Nephron progenitor cell (in vitro differentiated cells): ENCODE results near the gene SPIN1.
A peak's percentile ranks its signal among the peaks of the same experiment; 100 is the strongest.
"Not testable (repeated sequence)": the region's sequence is repeated elsewhere in the genome, so short reads cannot be mapped to it uniquely, and the experiment has no call there.

Source experiments
- DNase-seq: peaks from one replicate; pipeline ENCODE4 v3.0.0; 2021
- H3K27ac Mint-ChIP-seq: 2 replicates; pipeline ENCODE4 v1.8.0; 2021; ENCODE audit warnings: mild to moderate bottlenecking, moderate library complexity, mixed read lengths
- H3K27me3 Mint-ChIP-seq: 2 replicates; pipeline ENCODE4 v1.8.0; 2021; ENCODE audit warnings: mild to moderate bottlenecking, low read depth, mixed read lengths; ENCODE audit not compliant: poor library complexity
- H3K36me3 Mint-ChIP-seq: 2 replicates; pipeline ENCODE4 v1.8.0; 2021; ENCODE audit warnings: low read depth, mixed read lengths
- H3K4me1 Mint-ChIP-seq: 2 replicates; pipeline ENCODE4 v1.8.0; 2021; ENCODE audit warnings: mixed read lengths
- H3K4me3 Mint-ChIP-seq: 2 replicates; pipeline ENCODE4 v1.8.0; 2021; ENCODE audit warnings: mild to moderate bottlenecking, moderate library complexity, mixed read lengths
- H3K9me3 Mint-ChIP-seq: 2 replicates; pipeline ENCODE4 v1.8.0; 2021; ENCODE audit warnings: mild to moderate bottlenecking, moderate library complexity, mixed read lengths
- CTCF ChIP-seq: fragments of 200-600 bp; sonication (generic); IDR thresholded peaks from 2 replicates; pipeline ENCODE4 v1.5.0; 2021; ENCODE audit warnings: antibody characterized with exemption

SPIN1 gene

DNA sequence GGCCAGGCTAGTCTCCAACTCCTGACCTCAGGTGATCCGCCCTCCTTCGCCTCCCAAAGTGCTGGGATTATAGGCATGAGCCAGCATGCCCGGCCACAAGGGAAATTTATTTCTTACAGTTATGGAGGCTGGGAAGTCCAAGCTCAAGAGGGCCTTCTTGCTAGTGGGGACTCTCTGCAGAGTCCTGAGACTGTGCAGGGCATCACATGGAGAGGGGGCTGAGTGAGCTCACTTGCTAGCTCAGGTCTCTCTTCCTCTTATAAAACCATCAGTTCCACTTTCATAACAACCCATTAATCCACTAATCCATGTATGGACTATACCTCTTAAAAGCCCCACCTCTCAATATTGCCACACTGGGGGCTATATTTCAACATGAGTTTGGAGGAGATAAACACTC, 5.1 kb upstream of the SPIN1 start:
- TF ChIP-seq CTCF: no peak
- Mint-ChIP-seq H3K9me3 (no peaks in the 10 kb centered on the region), H3K4me3 (no peak overlapping the region), H3K36me3 (peaks cover 6% of the 10 kb centered on the region), H3K27ac (no peak overlapping the region), H3K27me3 (peaks cover 9% of the 10 kb centered on the region), H3K4me1 (peaks cover 14% of the 10 kb centered on the region)
- DNase-seq: no peak

GRCh38 chr9:88386137-88386536, 2.1 kb upstream of the SPIN1 start:
- Mint-ChIP-seq H3K4me3 (peak overlapping the region; percentile 94), H3K36me3 (peaks cover 11% of the 10 kb centered on the region), H3K4me1 (peaks cover 33% of the 10 kb centered on the region)
- DNase-seq, H3K9me3 Mint-ChIP-seq, H3K27ac Mint-ChIP-seq, H3K27me3 Mint-ChIP-seq: not testable (repeated sequence)

DNA sequence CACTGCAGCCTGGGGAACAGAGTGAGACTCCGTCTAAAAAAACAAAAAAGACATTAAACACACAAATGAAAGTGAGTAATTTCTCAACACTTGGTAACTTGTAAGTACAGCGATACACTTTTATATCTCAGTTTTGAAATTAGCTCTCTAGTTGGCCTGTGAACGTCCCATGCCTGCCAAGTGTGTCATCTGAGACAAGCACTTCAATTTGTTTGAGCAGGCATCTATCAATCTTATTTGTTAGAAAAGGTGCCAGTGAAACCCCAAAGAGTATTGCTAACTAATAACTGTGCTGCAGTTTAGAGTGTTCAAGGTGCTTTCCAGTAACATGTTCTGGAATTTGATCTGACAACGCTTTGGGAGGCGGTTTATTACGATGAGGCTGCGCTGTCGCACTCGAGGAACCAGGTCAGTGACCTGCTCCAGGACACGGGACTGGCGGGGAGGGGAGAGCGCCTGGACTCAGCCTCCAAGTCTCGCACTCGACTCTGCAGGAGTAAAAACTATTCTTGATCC, 1.1 kb upstream of the SPIN1 start:
- peaks cover under 1% of the 10 kb centered on the region for H3K9me3 Mint-ChIP-seq
- H3K27ac Mint-ChIP-seq: no peak overlapping the region
- peaks cover 42% of the 10 kb centered on the region for H3K4me1 Mint-ChIP-seq
- H3K36me3 Mint-ChIP-seq: peaks cover 21% of the 10 kb centered on the region
- H3K27me3 Mint-ChIP-seq: no peaks in the 10 kb centered on the region
- H3K4me3 Mint-ChIP-seq: peak overlapping the region; percentile 94
- TF ChIP-seq CTCF: no peak
- DNase-seq: peak; percentile 42

- H3K4me1 Mint-ChIP-seq: peaks cover 48% of the 10 kb centered on the region
- peaks cover 27% of the 10 kb centered on the region for H3K36me3 Mint-ChIP-seq
- H3K27me3 Mint-ChIP-seq: no peaks in the 10 kb centered on the region
- H3K9me3 Mint-ChIP-seq: peaks cover 5% of the 10 kb centered on the region
- no peak for DNase-seq
- TF ChIP-seq CTCF: no peak
- no peak overlapping the region for H3K27ac Mint-ChIP-seq
- peak overlapping the region; percentile 94 for H3K4me3 Mint-ChIP-seq
Measured at GRCh38 chr9:88387552-88388202, 567 bp upstream of the SPIN1 start.

GRCh38 chr9:88388886-88389605, 802 bp downstream of the SPIN1 start:
- peak overlapping the region; percentile 93 for H3K4me3 Mint-ChIP-seq
- H3K27me3 Mint-ChIP-seq: no peaks in the 10 kb centered on the region
- TF ChIP-seq CTCF: no peak
- H3K27ac Mint-ChIP-seq: peak overlapping the region; percentile 99
- H3K4me1 Mint-ChIP-seq: peaks cover 53% of the 10 kb centered on the region
- peaks cover 19% of the 10 kb centered on the region for H3K9me3 Mint-ChIP-seq
- H3K36me3 Mint-ChIP-seq: peaks cover 40% of the 10 kb centered on the region
- DNase-seq: peak; percentile 87

GRCh38 chr9:88390371-88390990, 2.2 kb downstream of the SPIN1 start:
- peaks cover 28% of the 10 kb centered on the region for H3K9me3 Mint-ChIP-seq
- TF ChIP-seq CTCF: no peak
- H3K4me1 Mint-ChIP-seq: peaks cover 53% of the 10 kb centered on the region
- no peaks in the 10 kb centered on the region for H3K27me3 Mint-ChIP-seq
- H3K27ac Mint-ChIP-seq: no peak overlapping the region
- H3K36me3 Mint-ChIP-seq: peaks cover 52% of the 10 kb centered on the region
- no peak for DNase-seq
- peak overlapping the region; percentile 93 for H3K4me3 Mint-ChIP-seq
